Fibroblast of upper back skin (primary cell): Measurements from ENCODE around the gene CLCNKB.
"Not testable (repeated sequence)": the region's sequence is repeated elsewhere in the genome, so short reads cannot be mapped to it uniquely, and the experiment has no call there.

Source experiments
- DNase-seq: peaks from one replicate; pipeline ENCODE4 v3.0.0-alpha.2; 2013

The CLCNKB gene

GRCh38 chr1:16015960-16016901, 27.4 kb upstream of the CLCNKB start:
- DNase-seq = no peak

- DNase-seq = no peak
Observed at GRCh38 chr1:16017076-16017460, 26.5 kb upstream of the CLCNKB start.

- peak; percentile 84 for DNase-seq
Observed at GRCh38 chr1:16017461-16018303, 25.9 kb upstream of the CLCNKB start, which contains the start of gene HSPB7. TSS of gene HSPB7 (minus strand) at chr1:16018043. CDS start at chr1:16017963, 80 bp downstream.

GRCh38 chr1:16018308-16018707, 25.3 kb upstream of the CLCNKB start:
- no peak for DNase-seq

- DNase-seq = no peak
Observed at GRCh38 chr1:16018749-16019643, 24.6 kb upstream of the CLCNKB start.

GRCh38 chr1:16019644-16020277, 23.8 kb upstream of the CLCNKB start:
- peak; percentile 39 for DNase-seq

- DNase-seq = no peak
Observed at GRCh38 chr1:16020325-16020724, 23.3 kb upstream of the CLCNKB start.

GRCh38 chr1:16020878-16021277, 22.7 kb upstream of the CLCNKB start:
- DNase-seq = not testable (repeated sequence)

GRCh38 chr1:16021681-16022080, 21.9 kb upstream of the CLCNKB start, which contains the start of gene CLCNKA:
TSS of gene CLCNKA (plus strand) at chr1:16022036. CDS start at chr1:16022620, 584 bp downstream.
- no peak for DNase-seq

- no peak for DNase-seq
Observed at GRCh38 chr1:16022393-16022792, 21.2 kb upstream of the CLCNKB start.

GRCh38 chr1:16023050-16023653, 20.4 kb upstream of the CLCNKB start:
- DNase-seq = no peak

GRCh38 chr1:16026302-16026701, 17.3 kb upstream of the CLCNKB start:
- not testable (repeated sequence) for DNase-seq

- DNase-seq = peak; percentile 38
Observed at GRCh38 chr1:16026723-16027484, 16.7 kb upstream of the CLCNKB start.

GRCh38 chr1:16028237-16029002, 15.2 kb upstream of the CLCNKB start:
- DNase-seq = no peak

GRCh38 chr1:16029003-16029268, 14.6 kb upstream of the CLCNKB start:
- DNase-seq = not testable (repeated sequence)

- no peak for DNase-seq
Observed at GRCh38 chr1:16029288-16029687, 14.3 kb upstream of the CLCNKB start.

- no peak for DNase-seq
Observed at GRCh38 chr1:16031551-16031950, 12.0 kb upstream of the CLCNKB start.

- DNase-seq = peak; percentile 87
Observed at GRCh38 chr1:16032388-16033102, 11.0 kb upstream of the CLCNKB start.

GRCh38 chr1:16033103-16033632, 10.4 kb upstream of the CLCNKB start:
- DNase-seq = not testable (repeated sequence)
